Measurements from ENCODE around the gene LARGE1.

LARGE1 gene

GRCh38 chr22:33920197-33920540 lies at the start of gene LARGE1:
LARGE1 (minus strand) TSS chr22:33920476.
- DNase-seq, result no peak

GRCh38 chr22:33969045-33969444 lies 48.8 kb upstream of the LARGE1 start:
- DNase-seq, result no peak

GRCh38 chr22:33964121-33964520 lies 43.8 kb upstream of the LARGE1 start:
- no peak for DNase-seq

GRCh38 chr22:33962409-33962808 lies 42.1 kb upstream of the LARGE1 start:
- no peak for DNase-seq

GRCh38 chr22:33958741-33959140 lies 38.5 kb upstream of the LARGE1 start:
- DNase-seq, result no peak

- DNase-seq, result no peak
Observed at GRCh38 chr22:33957086-33957485, 36.8 kb upstream of the LARGE1 start.

GRCh38 chr22:33952776-33953175 lies 32.5 kb upstream of the LARGE1 start:
- DNase-seq, result no peak

- DNase-seq, result no peak
Observed at GRCh38 chr22:33940741-33941140, 20.5 kb upstream of the LARGE1 start.

GRCh38 chr22:33932997-33933396 lies 12.7 kb upstream of the LARGE1 start:
- DNase-seq, result no peak

GRCh38 chr22:33931406-33931805 lies 11.1 kb upstream of the LARGE1 start:
- DNase-seq, result no peak

- no peak for DNase-seq
Observed at GRCh38 chr22:33927752-33928151, 7.5 kb upstream of the LARGE1 start.

GRCh38 chr22:33925194-33925593 lies 4.9 kb upstream of the LARGE1 start:
- no peak for DNase-seq

GRCh38 chr22:33923660-33924246 lies 3.5 kb upstream of the LARGE1 start:
- DNase-seq, result peak in 1 of 2 donors; percentile 23

- DNase-seq, result no peak
Observed at GRCh38 chr22:33923033-33923432, 2.8 kb upstream of the LARGE1 start.

- no peak for DNase-seq
Observed at GRCh38 chr22:33922349-33922681, 2.0 kb upstream of the LARGE1 start.

- no peak for DNase-seq
Observed at GRCh38 chr22:33921525-33922348, 1.5 kb upstream of the LARGE1 start.

GRCh38 chr22:33920927-33921524 lies 750 bp upstream of the LARGE1 start:
- peak; percentile 87 to 89 for DNase-seq

- DNase-seq, result no peak
Observed at GRCh38 chr22:33919391-33920196, 682 bp downstream of the LARGE1 start.

- no peak for DNase-seq
Observed at GRCh38 chr22:33918676-33919365, 1.5 kb downstream of the LARGE1 start.

- DNase-seq, result no peak
Observed at GRCh38 chr22:33917744-33918406, 2.4 kb downstream of the LARGE1 start.

- DNase-seq, result no peak
Observed at GRCh38 chr22:33914699-33915098, 5.6 kb downstream of the LARGE1 start.

GRCh38 chr22:33914131-33914530 lies 6.1 kb downstream of the LARGE1 start:
- DNase-seq, result no peak
